Cerebellar cortex (tissue), 1 donor: Measurements from ENCODE around the gene IMMP1L.

Experiments
- DNase-seq: peaks from one replicate; pipeline ENCODE4 v3.0.0-alpha.2; 2015; ENCODE audit warnings: low spot score

Gene IMMP1L

DNA sequence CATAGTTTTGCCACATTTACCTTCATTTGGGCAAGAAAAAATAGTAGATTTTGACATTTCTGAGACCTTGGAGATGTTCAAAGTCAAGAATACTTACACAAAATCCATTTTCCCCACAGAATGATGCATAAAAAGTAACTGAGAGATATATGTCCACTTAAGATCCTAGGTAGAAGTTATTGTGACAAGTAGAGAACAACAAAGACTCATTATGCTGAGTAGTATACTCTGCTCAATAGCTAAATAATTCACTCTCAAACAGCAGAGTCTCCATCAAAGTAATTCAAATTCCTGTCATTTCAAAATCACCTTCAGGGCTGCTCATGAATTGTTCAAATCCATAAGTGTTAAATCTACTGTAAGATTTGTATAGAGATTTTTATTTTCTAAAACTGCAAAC, 35.3 kb downstream of the IMMP1L start:
- no peak for DNase-seq

DNA sequence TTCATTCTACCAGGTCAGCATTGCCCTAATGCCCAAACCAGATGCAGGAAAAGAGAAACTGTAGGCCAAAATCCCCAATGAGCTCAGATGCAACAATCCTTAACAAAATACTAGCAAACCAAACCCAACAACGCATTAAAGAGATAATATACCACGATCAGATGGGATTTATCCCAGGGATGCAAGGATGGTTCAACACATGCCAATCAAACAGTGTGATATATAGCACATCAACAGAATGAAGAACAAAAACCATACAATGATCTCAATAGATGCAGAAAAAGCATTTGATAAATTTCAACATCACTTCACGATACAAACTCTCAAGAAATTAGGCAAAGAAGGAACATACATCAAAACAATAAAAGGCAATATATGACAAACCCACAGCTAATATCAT, 45.0 kb downstream of the IMMP1L start:
- DNase-seq: no peak

DNA sequence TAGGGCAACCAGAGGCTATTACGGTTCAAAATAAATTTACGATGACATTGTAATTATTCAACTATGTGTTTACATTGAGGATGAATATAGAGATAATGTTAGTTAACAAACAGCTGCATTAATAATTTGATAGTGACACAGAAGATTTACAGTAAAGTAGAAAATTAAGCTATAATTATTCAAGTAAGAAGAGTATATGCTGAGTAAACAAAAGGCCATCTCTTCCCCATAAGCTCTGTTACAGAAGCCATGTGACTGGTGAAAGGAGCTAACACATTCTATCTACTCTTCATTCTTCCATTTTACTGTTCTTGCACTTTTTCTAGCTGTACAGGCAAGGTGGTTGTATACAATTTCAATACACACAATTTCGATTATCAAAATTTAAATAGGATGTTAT, 54.2 kb downstream of the IMMP1L start:
- no peak for DNase-seq

DNA sequence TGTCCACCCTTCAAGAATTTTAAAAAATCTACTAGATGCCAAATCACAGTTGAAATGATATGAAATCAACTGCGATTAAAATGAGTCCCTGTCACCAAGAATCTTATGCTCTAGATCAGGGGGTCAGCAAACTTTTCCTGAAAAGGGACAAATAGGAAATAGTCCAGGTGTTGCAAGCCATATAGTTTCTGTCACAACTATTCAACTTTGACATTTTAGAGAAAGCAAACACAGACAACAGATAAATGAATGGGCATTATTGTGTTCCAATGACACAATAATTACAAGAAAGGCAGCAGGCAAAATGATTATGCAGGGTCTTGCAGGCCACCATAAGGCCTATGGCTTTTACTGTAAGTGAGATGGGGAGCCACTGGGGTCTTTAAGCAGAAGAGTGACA, 58.6 kb downstream of the IMMP1L start:
- no peak for DNase-seq

DNA sequence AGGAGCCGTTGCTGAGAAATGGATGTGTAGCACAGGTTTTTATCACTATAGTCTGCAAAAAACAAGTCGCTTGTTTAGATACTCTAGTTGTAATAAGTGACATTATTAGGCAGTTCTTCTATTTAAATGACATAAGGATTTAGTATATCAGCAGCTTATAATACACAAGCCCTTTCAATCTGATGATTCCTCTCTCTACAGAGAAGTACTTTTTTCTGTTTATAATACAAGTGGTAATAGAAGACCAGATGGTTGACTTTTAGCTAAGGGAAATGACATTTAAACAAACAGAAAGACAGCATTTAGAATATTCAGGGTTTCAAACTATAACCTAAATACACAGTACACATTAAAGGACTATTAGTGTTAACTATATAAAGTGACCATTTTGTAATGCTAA, 60.4 kb downstream of the IMMP1L start:
- DNase-seq: no peak

DNA sequence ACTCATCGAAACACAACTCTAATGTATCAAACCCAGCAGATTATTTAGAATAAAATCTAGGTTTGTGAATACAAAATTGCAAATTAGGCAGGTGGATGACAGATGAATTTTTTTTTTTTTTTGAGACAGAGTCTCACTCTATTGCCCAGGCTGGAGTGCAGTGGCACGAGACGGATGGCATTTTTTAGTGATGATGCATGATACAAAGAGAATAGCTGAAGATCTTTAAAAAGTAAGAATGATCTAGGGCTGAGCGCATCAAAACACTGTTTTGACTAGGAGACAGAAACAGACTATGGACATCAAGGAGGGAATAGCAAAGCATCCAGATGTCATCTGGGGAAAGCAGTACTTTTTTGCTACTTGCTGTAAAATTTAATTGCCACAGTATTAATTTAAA, 63.8 kb downstream of the IMMP1L start:
- DNase-seq: no peak

DNA sequence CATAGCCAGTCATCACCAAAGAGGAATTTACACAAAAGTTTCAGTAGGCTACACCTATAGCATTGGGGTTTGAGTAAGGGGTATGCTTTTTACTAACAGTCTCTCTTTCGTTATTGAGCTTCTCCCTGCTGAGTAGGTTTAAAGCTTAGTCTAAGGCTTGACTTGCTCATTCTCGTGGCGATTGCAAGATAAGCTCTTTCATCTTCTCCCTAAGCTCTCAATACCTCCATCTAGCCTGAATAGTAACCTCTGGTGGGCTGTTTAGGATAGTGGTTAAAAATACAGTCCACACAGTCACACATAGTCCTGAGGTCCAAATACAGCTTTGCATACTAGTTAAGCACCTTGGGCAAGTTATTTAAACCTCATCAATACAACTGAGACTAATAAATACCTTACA, 65.6 kb downstream of the IMMP1L start:
- DNase-seq: no peak

DNA sequence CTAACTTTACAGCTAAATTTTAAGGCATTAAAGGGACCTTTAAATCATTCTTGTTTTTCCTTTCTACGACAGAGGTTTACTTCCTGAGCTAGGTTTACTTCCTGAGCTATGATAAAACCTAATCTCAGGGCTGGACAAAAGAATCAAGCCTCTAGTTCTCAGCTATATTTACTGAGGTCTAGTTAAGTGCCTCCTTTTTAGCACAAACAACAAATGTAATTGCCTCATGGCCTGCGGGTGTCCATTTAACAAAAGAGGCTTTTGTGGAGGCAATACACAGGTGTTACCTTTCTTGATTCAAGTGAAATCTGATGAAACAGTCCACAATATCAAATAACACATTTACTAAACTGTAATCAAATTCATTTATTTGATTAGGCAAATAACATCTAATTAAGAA, 67.3 kb downstream of the IMMP1L start:
- DNase-seq: no peak

DNA sequence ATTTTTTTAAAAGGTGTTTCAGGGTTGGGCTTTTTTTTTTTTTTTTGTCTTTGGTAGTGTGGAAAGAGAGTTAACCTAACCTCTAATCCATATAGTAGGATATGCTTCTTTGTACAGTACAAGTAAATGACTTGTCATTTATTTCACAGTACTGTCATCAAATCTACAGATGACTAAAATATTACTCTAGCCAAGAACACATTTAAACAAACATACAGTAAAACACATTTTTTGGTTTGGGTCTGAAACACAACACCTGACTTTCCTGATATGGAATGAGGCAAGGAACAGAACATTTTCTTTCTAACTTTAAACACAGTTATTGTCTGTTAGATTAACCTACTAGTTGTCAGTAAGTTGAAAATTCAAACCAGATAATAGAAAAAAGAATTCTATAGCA, 68.1 kb downstream of the IMMP1L start:
- no peak for DNase-seq

DNA sequence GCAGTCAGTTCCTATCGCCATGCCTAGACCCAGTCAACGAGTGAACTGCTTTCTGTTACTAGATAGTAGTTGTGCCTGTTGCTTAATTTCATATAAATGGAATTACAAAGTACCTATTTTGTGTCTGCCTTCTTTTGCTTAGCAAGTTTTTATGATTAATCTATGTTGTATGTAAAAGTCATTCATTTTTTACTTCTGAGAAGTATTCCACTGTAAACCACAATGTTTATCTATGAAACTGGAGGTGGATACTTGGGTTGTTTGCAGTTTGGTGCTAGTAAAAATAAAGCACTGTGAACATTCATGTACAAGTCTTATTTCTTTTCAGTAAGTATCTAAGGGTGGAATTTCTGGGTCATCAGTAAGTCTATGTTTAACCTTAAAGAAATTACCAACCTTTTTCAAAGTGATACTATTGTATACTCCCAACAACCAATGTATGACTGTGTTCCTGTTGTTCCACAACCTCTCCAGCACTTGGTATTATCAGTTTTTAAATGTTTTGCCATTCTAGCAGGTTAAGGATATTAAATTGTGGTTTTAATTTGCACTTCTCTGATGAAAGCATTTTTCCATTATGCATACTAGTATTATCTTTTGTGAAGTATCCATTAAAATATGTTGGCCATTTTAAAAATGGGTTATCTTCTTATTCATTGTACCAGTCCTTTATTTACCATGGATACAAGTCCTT, 71.5 kb downstream of the IMMP1L start:
- no peak for DNase-seq

DNA sequence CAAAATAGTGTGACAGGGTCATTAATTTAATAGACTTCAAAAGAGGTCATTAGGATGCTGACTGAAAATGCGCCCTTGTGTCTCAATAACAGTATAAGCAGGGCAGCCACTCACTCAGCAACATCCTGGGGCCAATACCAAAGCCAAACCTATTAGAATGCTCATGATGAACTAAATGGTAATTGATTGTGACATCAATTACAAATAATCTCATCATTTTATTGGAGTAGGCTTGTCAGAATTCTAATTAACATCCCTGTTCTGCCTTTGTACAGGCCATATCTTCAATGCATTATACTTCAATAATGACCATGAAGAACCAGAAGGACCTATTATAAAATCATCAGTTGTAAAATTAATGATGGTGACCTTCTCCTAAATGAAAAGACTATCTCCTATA, 75.6 kb downstream of the IMMP1L start:
- DNase-seq: no peak

DNA sequence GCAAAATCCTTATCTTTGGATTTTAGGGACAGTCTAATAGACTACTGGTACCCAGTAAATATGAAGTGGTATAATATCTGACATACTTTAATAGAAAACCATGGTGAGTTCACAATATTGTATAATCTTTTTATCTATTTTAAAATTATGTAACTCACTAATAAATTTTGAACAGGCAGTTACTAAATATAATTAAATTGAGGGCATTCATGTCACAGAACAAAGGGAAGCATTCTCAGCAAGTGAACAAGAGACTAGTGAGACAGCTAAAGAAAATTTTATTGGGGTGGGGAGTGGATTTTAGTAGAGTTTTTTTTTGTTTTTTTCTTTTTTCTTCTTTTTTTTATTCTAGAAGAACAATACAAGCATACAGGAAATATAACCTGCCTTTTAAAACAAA, 84.8 kb downstream of the IMMP1L start:
- DNase-seq: no peak

DNA sequence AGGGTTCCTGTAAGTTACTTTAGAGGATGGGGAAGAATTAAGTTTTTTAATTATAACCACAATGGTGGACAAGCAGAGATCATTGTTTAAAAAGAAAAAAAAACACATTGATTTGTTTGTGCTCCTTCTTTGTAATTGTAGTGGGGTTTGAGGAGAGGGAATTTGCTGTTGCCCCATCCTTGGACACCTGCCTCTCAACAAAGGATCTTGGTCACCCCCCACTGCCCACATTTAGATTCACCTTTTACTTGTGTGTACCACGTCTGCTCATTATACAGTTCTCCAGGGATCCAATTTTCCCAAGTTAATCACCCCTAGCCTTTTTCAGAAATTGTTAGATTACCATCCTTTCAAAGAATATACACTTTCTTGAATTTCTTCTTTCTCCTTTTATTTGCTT, 86.7 kb downstream of the IMMP1L start:
- no peak for DNase-seq

DNA sequence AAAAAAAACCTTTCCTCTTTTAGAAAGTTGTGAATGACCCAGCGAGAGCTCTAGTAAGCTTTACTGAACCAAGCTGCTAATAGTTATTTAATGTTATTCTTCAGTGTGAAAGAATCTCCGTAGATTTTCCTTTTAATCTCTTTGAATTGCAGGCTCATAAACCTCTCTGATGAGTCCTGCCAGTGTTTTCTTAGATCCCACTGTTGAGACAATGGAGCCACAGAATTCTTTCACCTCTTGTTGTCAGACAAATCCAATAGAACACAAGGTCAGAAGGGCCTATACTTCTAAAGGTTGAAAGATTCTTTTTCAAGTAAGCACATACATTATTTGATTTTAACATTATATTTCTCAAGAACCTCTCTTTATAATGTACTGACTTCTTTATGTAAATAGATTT, 87.6 kb downstream of the IMMP1L start:
- no peak for DNase-seq

DNA sequence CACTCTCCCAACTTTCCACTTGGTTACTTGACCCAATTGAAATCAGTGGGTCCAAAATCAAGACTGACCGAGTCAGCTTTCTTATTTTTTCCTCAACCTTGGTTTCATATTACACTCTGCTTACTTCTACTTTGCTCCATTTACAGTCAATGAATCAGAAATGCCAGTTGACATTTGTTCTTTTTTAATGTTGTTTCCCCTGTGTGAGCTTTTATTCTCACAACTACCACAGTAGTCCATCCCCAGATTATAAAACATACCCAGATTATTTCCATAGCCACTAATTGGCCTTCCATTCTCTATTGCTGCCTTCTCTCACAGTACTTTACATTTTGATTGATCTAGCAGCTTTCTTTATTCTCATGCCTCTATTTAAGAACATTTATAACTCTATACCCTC, 89.8 kb downstream of the IMMP1L start:
- no peak for DNase-seq

DNA sequence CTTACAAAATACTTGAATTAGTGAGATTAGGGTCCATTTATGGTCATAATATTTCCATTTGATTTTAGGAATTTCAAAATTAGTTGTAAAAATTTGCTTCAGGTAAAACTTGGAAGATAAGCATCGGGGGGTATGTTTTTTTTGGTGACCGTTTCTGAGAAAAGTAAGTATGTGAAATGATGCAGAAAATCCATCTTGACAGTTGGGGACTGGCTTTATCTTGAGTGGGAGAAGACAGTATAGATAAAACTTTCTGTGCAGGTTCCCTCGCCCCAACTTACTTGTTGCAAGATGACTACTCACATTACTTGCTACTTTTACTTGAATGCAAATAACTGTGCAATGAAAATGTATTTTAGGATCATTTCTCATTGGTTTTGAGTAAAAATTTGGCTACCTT, 90.3 kb downstream of the IMMP1L start:
- no peak for DNase-seq

DNA sequence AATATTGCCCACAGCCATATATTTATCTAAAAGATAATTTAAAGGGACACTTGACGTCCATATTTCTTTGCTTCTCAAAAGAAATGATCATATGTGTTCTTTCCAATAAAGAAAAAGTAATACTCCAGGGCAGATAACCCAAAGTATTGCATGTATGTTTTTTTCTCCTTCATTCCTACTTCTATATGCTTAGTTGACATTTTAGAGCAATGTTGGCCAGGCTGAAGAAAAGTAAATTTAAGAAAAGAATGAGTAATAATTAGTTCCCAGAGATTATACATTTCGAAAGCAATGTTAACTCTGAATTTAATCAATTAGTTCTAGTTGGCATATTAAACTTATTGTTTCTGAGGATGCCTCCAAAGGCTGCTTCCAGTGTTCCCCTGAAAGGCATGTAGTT, 91.6 kb downstream of the IMMP1L start:
- DNase-seq: no peak

DNA sequence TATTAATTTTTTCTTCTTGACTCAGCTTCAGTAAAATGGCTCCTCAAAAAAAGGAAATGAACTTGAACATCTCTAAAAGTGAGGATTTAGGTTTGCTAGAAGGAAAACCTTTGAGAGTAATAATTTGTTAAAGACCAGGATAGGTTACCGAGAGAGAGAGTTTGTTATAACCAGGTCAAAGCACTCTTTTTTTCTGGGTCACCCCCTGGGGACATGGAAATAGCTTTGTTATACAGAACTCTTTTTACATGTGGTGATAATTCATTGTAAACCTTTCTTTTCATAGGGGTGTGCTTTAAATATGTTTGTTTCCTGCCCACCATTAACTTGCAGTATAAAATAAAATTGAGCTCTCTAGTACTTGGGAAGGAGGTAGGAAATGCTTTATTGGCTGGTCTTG, 92.1 kb downstream of the IMMP1L start:
- no peak for DNase-seq

DNA sequence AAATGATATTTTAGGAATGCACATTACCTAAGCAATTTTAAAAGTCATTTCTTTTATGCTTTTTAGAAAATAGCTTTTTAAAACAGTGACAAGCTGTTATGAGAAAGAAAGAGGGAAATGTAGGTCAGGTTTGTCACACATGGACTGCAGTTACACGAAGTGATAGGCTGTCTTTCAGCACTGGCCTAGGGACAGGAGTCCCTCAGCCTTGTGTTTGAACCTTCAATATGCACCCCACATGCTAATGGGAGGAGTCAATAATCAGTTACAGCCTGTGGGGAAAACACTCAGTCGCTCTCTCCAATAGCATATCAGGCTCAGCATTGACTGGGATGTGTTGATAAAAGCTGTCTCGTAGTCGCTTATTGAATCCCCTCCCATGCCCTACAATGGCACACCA, 94.0 kb downstream of the IMMP1L start:
- no peak for DNase-seq

DNA sequence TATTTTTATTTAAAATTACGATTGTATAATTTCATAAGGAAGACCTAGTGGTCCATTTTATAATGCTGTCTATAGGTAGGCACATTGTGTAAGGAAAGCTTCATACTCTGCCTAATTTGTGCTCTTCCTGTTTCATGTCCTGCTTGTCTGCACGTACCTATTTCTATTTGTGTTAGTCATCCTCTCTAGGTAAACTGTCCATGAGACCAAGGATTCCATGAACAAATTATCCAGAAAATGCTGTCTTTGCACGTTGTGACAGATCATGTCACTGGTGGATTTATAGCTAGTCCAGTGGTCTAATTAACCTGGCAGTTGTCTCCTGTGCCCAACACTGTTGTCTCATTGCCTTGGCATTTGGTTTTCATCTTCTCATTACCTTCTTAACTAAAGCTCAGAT, 95.1 kb downstream of the IMMP1L start:
- no peak for DNase-seq

DNA sequence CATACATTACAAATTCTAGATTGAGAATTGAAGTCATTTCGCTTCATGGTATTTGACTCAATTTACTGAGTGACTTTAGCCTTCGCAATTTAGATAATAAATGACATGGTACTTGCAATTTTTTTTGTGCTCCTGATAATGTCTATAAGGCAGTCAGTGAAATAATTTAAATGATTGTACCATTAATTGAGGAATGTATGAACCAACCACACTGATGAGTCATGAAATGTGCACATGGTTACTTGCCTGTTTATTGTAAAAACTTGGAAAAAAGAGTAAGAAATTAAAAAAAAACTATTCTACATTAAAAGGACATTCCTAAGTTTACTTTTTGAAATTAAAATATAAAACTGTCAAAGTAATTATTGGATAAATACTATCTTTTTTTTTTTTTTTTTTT, 96.5 kb downstream of the IMMP1L start:
- DNase-seq: no peak

DNA sequence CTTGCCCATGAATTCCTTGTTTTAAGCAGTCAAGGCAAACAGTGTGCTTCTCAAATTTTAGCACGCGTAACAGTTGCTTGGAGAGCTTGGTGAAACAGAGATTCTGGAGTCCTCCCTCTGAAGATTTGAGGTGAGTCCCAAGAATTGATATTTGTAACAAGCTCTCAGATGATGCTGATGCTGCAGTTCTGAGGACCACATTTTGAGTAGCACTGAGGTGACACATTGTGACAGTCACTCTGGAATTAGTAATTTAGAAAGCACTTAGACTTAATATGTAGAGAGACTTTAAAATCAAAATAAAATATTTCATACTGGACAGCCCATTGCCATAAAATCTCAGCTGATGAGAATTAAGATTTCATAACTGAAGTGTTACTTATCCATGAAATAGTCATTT, 101.2 kb downstream of the IMMP1L start:
- DNase-seq: no peak

DNA sequence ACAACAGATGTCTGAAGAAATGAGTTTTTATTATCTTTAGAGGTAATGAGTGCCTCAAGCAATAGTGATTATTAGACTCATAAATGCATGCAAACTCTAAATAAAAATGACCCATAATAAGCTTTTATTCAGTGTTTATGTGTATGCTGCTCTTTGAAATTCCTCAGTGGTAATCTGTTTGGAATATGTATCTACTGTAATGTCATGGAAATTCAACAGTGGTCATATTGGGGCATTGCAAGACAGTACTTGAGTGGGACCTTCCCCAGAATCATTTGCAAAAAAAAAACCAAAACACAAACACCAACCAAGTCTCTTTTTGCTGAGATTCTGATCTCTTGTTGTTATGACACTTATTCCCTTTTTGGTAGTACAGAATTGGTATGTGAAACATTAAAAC, 104.8 kb downstream of the IMMP1L start:
- no peak for DNase-seq

DNA sequence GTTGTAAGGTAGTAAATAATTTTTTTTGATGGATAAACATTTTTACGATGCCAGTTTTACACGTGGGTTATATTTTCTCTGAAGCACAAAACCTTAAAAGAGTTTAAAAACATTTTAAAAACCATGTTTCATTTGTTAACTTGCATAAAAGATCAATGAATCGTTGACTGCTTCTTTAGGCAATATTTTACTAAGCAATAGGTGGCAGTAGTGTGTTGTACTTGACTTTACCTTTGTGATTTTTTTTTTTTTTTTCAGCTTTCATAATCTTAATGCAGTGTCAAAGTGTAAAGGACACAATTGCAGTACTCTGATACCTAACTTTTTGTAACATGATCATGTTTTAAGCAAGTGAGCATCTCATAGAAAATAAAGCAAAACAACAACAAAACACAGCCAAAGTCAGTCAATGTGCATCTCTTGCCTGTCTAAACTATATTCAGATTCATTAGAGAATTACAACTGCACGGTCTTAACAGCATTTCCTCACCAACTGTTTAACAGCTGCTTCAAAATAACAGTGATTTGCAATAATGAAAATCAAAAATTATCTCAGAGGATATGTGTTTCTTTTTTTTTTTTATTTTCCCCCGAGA, 112.1 kb downstream of the IMMP1L start:
- DNase-seq: peak; percentile 63
